HEK293T (cell line): ENCODE results near the gene KCNJ13.

Source experiments
- BHLHE40 ChIP-seq: fragments of 450-650 bp; IDR thresholded peaks from 2 replicates; pipeline ENCODE4 v1.6.1; 2016; ENCODE audit warnings: mild to moderate bottlenecking, moderate library complexity, borderline replicate concordance
- ELF4 ChIP-seq: fragments of 450-650 bp; IDR thresholded peaks from 2 replicates; pipeline ENCODE4 v1.6.1; 2017; ENCODE audit warnings: antibody characterized with exemption
- HDGF ChIP-seq: fragments of 450-650 bp; IDR thresholded peaks from 2 replicates; pipeline ENCODE4 v1.6.1; 2017; ENCODE audit warnings: antibody characterized with exemption, borderline replicate concordance
- LEF1 ChIP-seq: fragments of 450-650 bp; IDR thresholded peaks from 2 replicates; pipeline ENCODE4 v1.6.1; 2017; ENCODE audit warnings: mild to moderate bottlenecking, borderline replicate concordance
- SP1 ChIP-seq: fragments of 450-650 bp; IDR thresholded peaks from 2 replicates; pipeline ENCODE4 v1.6.1; 2017
- SUZ12 ChIP-seq: fragments of 450-650 bp; IDR thresholded peaks from 2 replicates; pipeline ENCODE4 v1.6.1; 2016; ENCODE audit warnings: mild to moderate bottlenecking
- TARDBP ChIP-seq: fragments of 450-650 bp; IDR thresholded peaks from 2 replicates; pipeline ENCODE4 v1.6.1; 2016
- TF ChIP-seq, protein P1 (sequence below): fragments of 450-650 bp; IDR thresholded peaks from 2 replicates; pipeline ENCODE4 v1.6.1; 2016

DNA sequence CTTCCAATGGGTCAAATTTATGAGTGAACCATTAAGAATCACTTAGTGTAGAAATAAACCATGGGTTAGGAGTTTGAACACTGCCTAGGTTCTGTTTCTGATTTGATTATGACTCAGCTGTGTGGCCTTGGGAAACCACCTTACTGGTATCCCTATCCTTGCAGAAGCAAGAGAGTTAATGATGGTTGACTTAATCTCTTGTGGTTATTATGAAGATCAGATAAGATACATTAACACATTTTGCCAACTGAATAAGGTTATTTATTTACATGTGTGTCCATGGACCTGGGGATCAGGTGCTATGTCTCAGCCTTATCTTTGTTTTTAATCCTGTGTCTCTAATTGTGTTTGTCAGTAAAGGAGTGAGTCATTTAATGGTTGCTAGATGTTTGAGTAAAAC, 5.4 kb upstream of the KCNJ13 start:
- TF ChIP-seq SUZ12 = no peak
- TF ChIP-seq SP1 = no peak
- TF ChIP-seq HDGF = no peak
- TF ChIP-seq BHLHE40 = no peak
- TF ChIP-seq LEF1 = no peak
- TF ChIP-seq, protein P1, sequence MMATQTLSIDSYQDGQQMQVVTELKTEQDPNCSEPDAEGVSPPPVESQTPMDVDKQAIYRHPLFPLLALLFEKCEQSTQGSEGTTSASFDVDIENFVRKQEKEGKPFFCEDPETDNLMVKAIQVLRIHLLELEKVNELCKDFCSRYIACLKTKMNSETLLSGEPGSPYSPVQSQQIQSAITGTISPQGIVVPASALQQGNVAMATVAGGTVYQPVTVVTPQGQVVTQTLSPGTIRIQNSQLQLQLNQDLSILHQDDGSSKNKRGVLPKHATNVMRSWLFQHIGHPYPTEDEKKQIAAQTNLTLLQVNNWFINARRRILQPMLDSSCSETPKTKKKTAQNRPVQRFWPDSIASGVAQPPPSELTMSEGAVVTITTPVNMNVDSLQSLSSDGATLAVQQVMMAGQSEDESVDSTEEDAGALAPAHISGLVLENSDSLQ = no peak
- TF ChIP-seq TARDBP = no peak
- TF ChIP-seq ELF4 = no peak
